Activated naive CD8-positive, alpha-beta T cell treated with anti-CD3 and anti-CD28 coated beads, Interleukin-2, amount 10 ng/mL, durations not matched to agents 7 days and 5 days (primary cell): ENCODE measurements around the gene NACC2. TPM values are rescaled to one million over a fixed set of nuclear protein-coding genes. Genes with fewer than 3 reads are reported as not detected.
A peak's percentile ranks its signal among the peaks of the same experiment; 100 is the strongest.

Experiments used
- ATAC-seq: fragments of 150-1000 bp; cut with Tn5 transposase; one replicate; pipeline ENCODE4 v1.10.0; 2021; ENCODE audit warnings: low read depth, moderate library complexity
- POLR2A ChIA-PET: fragments of 350-600 bp; sonication (Branson Sonifier 250); formaldehyde crosslinking; loops from one replicate; lab custom pipeline; 2021; ENCODE audit warnings: antibody characterized with exemption; lab: Charles Lee
- DNase-seq: peaks from one replicate; pipeline ENCODE4 v3.0.0; 2021
- H3K27ac Mint-ChIP-seq: one replicate; pipeline ENCODE4 v1.8.0; 2022; ENCODE audit warnings: mild to moderate bottlenecking, mixed read lengths
- H3K27me3 Mint-ChIP-seq: one replicate; pipeline ENCODE4 v1.8.0; 2022; ENCODE audit warnings: mild to moderate bottlenecking, moderate library complexity, mixed read lengths
- H3K36me3 Mint-ChIP-seq: one replicate; pipeline ENCODE4 v1.8.0; 2021; ENCODE audit warnings: mild to moderate bottlenecking, mixed read lengths
- H3K4me1 Mint-ChIP-seq: one replicate; pipeline ENCODE4 v1.8.0; 2021; ENCODE audit warnings: mixed read lengths
- H3K4me3 Mint-ChIP-seq: one replicate; pipeline ENCODE4 v1.8.0; 2022; ENCODE audit warnings: mild to moderate bottlenecking, moderate library complexity, mixed read lengths
- H3K9me3 Mint-ChIP-seq: one replicate; pipeline ENCODE4 v1.8.0; 2021; ENCODE audit warnings: mixed read lengths
- total RNA-seq, 2 experiments: library from RNA; stranded (reverse); gene quantifications; one replicate each; pipeline ENCODE4 v1.2.3, GENCODE V29; 2021

The NACC2 gene
- total RNA-seq, 2 experiments from 2014 or later = 10.5 to 11.2 TPM

DNA sequence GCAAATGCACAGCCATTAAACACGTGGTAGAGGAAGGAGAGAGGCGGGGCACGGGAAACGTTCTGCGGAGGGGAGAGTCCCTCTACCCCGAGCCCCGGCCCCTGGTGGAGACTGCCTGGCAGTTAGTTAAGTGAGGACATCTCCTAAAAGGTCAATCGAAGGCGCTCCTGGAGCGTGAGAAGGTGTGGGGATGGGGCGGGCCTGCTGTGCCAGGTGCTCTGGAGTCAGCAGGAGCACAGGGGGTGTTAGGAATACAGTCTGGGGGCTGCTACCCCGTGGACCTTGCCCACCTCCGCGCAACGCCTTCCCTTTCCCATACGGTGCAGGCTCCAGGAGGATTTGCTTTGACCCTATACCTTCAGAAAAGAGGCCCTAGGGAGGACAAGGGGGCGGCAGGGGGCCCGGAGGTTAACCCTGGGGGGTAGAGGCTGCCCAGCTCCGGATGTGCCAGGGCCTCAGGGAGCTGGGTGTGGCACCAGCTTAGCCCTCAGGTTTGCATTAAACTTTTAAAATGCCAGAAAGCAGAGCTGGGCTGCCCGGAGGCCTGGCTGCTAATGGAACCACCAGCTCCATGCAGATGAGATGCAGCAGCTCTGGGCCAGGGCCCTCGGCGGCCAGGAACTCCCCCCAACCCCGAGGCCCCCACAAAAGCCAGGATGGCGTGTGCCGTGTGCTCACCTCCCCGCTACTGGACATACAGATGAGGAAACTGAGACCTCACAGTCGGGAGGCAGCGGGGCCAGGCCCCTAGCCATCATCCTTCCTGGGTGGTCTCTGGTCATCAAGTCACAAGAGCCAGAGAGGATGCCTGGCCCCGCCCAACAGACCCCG lies 39.2 kb downstream of the NACC2 start:
- H3K27me3 Mint-ChIP-seq = peaks cover 6% of the 10 kb centered on the region
- H3K9me3 Mint-ChIP-seq = no peaks in the 10 kb centered on the region
- no peaks in the 10 kb centered on the region for H3K36me3 Mint-ChIP-seq
- H3K27ac Mint-ChIP-seq = no peak overlapping the region
- H3K4me1 Mint-ChIP-seq = peaks cover 6% of the 10 kb centered on the region
- POLR2A ChIA-PET = interaction anchor here (0.6 kb wide), 1 partner anchor 16 kb away, joined by 5 read pairs; no protein-coding TSS in a partner anchor
- DNase-seq (no peak), ATAC-seq (no peak)
- H3K4me3 Mint-ChIP-seq = no peak overlapping the region

DNA sequence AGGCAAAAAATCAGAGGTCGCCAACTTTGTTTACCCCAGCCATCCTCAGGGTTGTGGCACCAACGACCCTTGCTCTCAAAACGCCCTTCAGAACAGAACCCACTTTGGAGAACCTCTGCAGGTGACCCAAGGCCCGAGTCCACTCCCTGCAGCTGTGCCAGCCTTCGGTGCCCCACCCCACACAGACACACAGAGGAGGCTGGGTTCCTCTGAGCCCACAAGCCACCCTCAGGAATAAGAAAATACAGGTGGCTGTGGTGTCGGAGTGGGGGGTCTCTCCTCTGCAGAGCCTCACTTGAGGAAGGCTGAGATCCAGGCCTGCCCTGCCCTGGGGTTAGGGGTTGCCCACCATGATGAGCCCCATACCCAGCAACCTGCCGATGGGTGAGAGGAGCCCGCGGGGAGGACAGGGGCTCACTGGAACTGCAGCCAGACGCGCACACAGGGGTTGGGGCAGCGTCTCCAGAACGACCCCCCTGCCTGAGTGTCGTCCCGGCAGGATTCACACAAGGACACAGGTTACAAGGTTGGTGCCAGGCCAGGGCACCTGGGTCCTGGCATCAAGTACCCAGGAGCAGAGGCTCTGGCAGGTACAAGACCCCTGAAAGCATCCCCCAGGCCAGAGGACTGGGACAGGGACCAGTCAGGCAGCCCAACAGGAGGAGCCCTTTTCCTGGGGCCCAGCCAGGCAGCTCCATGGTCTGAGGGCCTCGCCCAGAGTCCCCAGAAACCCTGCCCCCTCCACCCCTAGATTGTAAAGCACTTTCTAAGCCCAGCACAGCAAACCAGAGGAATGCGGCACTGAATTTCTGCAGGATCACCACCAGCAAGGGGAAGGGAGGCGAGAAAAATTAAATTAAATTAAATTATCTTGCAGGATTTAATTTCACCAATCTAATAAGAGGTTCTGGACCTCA lies 40.0 kb downstream of the NACC2 start:
- no peak for ATAC-seq
- no peaks in the 10 kb centered on the region for H3K36me3 Mint-ChIP-seq

DNA sequence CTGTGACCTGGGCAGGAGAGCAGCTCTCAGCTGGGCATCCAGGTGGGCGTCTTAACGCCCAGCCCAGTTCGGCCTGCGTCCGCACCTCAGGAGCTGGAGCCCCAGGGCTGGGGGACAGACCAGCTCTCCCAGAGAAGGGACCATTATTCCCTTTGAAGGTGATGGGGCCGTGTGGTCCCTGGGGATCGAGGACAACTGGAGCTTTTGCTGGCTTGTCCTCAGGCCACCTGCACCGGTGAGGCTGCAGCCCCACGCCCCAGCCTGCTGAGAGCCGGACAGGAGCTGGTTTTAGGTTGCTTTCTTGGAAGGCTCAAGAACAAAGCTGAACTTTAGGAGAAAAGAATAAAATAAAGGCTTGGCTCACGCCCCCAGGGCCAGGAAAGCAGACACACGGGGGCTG lies 40.9 kb downstream of the NACC2 start:
- POLR2A ChIA-PET = no interaction called here
- ATAC-seq = no peak

More for the DNA sequence above, 40.0 kb downstream of the NACC2 start:
- no peak for DNase-seq
- peaks cover 6% of the 10 kb centered on the region for H3K4me1 Mint-ChIP-seq
- POLR2A ChIA-PET = no interaction called here
- no peak overlapping the region for H3K27ac Mint-ChIP-seq
- no peaks in the 10 kb centered on the region for H3K9me3 Mint-ChIP-seq
- H3K4me3 Mint-ChIP-seq = no peak overlapping the region
- peaks cover 6% of the 10 kb centered on the region for H3K27me3 Mint-ChIP-seq

DNA sequence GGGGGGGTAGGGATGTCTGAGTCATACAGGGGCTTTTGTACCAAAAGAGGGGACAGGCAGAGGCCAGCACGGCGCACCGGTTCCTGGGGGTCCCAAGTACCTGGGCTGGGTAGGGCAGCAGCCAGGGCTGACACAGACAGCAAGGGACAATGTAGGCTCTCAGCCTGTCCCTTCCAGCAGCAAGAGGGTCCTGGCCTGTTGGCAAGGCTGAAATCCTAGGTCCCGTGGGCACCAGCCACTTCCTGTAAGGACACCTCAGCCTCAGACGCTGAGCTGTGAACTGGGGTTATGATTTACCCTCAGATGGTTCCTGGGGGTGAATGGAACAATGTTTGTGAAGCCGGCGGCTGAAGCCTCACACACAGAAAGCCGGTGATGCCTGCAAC lies 41.3 kb downstream of the NACC2 start:
- H3K4me3 Mint-ChIP-seq = no peak overlapping the region
- no peaks in the 10 kb centered on the region for H3K36me3 Mint-ChIP-seq
- H3K4me1 Mint-ChIP-seq = peaks cover 6% of the 10 kb centered on the region
- DNase-seq (no peak), ATAC-seq (no peak)
- no peaks in the 10 kb centered on the region for H3K9me3 Mint-ChIP-seq
- POLR2A ChIA-PET = no interaction called here
- peaks cover 6% of the 10 kb centered on the region for H3K27me3 Mint-ChIP-seq
- H3K27ac Mint-ChIP-seq = no peak overlapping the region

More for the DNA sequence above, 40.9 kb downstream of the NACC2 start:
- no peak overlapping the region for H3K27ac Mint-ChIP-seq
- no peaks in the 10 kb centered on the region for H3K36me3 Mint-ChIP-seq
- H3K27me3 Mint-ChIP-seq = peaks cover 6% of the 10 kb centered on the region
- no peak for DNase-seq
- H3K4me3 Mint-ChIP-seq = no peak overlapping the region
- H3K4me1 Mint-ChIP-seq = peaks cover 6% of the 10 kb centered on the region
- no peaks in the 10 kb centered on the region for H3K9me3 Mint-ChIP-seq

DNA sequence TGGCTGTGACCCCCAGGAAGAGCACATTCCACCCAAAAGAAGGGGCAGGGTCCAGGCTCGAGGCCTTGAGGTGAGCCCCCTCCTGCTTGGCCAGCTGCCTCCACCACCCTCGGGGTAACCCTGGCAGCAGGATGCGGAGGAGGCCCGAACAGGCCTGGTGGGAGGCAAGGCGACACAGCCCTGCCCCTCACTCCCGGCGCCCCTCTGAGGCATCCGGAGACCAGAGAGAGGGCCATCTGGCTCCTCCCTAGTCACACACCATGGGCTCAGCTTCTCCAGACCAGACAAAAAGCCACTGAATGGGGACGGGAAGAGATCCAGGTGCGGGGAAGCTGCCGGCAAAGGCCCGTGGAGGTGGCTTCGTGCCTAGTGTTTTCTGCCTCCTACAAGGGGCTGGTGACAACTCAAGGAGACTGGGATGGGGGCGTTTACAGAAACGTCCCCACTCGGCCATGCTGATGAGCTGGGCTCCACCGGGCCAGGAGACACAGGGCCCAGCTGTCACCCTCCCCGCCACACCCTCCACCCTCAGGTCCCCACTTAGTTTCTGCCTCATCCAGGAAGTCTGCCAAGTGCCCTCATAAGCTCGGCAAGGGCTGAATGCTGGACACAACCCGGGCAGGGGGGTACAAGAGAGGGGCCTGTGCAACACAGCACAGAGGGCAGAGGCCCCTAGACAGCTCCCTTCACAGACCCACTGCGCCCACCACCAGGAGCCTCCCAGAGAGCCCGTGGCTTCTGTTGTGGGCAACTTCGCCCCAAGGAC lies 41.9 kb downstream of the NACC2 start:
- no peak for DNase-seq
- ATAC-seq = no peak
- H3K9me3 Mint-ChIP-seq = no peaks in the 10 kb centered on the region
- H3K36me3 Mint-ChIP-seq = no peaks in the 10 kb centered on the region
- POLR2A ChIA-PET = no interaction called here
- H3K4me3 Mint-ChIP-seq = no peak overlapping the region
- H3K27me3 Mint-ChIP-seq = peaks cover 6% of the 10 kb centered on the region
- peaks cover 6% of the 10 kb centered on the region for H3K4me1 Mint-ChIP-seq
- no peak overlapping the region for H3K27ac Mint-ChIP-seq

DNA sequence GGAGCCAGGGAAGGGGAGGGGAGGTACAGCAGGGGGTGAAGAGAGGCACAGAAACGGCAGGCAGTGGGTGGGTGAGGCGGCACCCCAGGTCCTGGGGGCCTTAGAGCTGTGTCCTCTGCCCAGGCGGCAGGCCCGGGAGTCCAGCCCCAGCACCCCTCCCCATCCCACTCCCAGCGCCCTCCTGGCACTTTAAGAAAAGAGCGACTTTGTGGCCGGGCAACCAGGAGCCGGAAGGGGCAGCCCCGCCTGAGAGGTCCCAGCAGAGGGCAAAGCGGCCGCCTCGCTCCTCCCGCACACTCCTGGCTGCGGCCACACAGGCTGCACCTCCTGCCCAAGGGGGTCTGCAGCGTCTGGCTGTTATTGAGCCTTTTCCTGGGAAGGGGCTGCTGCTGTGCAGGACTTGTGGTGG lies 42.6 kb downstream of the NACC2 start:
- no peaks in the 10 kb centered on the region for H3K9me3 Mint-ChIP-seq
- no peak overlapping the region for H3K4me3 Mint-ChIP-seq
- no peak for DNase-seq
- peaks cover 6% of the 10 kb centered on the region for H3K4me1 Mint-ChIP-seq
- H3K27me3 Mint-ChIP-seq = peaks cover 6% of the 10 kb centered on the region
- POLR2A ChIA-PET = no interaction called here
- ATAC-seq = no peak
- no peak overlapping the region for H3K27ac Mint-ChIP-seq
- no peaks in the 10 kb centered on the region for H3K36me3 Mint-ChIP-seq

DNA sequence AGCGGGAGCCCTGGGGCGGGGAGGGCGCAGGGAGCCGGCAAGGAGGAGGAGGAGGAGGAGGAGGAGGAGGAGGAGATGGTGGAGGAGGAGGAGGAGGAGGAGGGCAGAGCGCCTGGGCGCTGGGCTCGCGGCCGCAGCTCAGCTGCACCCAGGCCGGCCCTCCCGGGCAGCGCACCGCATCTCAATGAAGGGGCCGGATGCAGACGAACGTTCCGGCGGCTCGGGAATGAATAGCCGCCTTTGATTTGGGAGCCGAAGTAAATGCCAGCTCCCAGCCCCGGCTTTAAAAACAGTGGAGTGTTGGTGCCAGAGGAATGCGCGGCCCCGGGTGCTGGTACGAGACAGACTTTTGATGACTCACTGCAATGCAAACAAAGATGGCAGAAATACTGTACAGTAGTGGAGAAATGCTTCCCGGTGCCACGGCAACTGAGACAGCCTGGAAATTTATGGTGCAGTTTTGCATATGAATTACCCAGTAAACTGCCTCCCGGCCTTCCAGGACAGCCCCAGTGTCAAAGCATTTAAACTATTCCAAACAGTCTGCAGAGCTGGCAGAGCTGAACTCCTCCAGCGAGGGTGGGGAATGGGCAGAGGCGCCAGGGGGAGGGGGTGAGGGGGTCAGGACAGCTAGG lies 43.1 kb downstream of the NACC2 start:
- peak; percentile 8 for ATAC-seq
- H3K36me3 Mint-ChIP-seq = no peaks in the 10 kb centered on the region
- no peak overlapping the region for H3K27ac Mint-ChIP-seq
- no peak for DNase-seq
- H3K9me3 Mint-ChIP-seq = no peaks in the 10 kb centered on the region
- no peak overlapping the region for H3K4me3 Mint-ChIP-seq
- H3K4me1 Mint-ChIP-seq = peaks cover 6% of the 10 kb centered on the region
- POLR2A ChIA-PET = no interaction called here
- peaks cover 6% of the 10 kb centered on the region for H3K27me3 Mint-ChIP-seq

DNA sequence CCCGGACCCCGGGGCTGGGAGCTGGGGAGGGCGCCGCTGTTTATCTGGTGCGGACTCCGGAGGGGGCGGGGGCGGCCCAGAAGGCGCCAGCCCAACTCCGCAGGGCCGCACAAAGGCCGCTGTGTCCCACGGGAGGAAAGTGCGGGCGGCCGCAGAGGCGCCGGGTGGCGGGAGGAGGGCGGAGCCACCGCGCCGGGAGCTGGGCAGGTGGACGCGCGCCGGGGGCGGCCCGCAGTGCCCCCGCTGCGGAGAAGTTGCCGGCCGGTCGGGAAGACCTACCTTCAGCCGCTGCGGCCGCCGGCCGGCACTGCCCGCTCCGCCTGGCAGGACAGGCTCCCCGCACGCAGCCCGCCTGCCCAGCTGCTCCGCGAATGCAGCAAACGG lies 43.6 kb downstream of the NACC2 start:
- no peak overlapping the region for H3K27ac Mint-ChIP-seq
- H3K4me3 Mint-ChIP-seq = no peak overlapping the region
- POLR2A ChIA-PET = no interaction called here
- peaks cover 6% of the 10 kb centered on the region for H3K4me1 Mint-ChIP-seq
- peak; percentile 22 for ATAC-seq
- H3K27me3 Mint-ChIP-seq = peaks cover 6% of the 10 kb centered on the region
- H3K36me3 Mint-ChIP-seq = no peaks in the 10 kb centered on the region
- H3K9me3 Mint-ChIP-seq = no peaks in the 10 kb centered on the region
- DNase-seq = no peak

DNA sequence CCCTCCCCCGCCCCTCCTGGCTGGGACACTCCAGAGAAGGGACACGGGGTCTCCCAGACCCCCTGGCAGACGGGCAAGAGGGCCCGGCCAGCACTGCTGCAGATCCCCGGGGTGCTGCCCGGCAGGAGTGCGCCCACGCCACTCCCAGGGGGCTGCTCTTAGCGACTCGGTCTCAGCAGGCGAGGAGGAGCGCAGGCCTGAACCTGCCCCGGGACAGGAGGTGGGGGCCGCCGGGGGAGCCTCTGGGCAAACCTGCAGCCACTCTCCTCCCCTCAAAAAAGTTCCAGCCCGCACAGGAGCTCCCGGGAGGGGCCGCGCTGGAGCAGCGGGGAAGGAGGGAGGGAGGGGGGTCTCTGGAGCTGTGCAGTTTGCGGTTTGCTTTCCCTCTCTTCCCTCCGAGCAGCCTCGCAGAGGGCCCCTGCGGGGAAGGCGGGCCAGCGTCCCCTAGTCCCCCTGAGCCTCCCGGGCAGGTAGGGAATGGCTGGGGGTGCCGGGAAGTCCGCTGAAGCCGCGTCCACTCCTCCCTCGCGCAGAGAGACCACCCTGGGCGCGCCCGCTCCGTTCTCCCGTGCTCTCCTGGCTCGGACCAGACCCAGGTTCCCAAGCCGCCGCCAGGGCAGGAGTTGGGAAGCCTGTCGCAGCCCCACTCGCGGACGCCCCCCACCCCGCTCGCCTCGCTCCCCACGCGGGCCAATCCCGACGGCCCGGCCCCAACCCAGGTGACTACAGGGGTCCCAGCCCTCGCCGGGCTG lies 44.2 kb downstream of the NACC2 start:
- Mint-ChIP-seq H3K36me3 (no peaks in the 10 kb centered on the region), H3K27ac (no peak overlapping the region)
- POLR2A ChIA-PET = no interaction called here

DNA sequence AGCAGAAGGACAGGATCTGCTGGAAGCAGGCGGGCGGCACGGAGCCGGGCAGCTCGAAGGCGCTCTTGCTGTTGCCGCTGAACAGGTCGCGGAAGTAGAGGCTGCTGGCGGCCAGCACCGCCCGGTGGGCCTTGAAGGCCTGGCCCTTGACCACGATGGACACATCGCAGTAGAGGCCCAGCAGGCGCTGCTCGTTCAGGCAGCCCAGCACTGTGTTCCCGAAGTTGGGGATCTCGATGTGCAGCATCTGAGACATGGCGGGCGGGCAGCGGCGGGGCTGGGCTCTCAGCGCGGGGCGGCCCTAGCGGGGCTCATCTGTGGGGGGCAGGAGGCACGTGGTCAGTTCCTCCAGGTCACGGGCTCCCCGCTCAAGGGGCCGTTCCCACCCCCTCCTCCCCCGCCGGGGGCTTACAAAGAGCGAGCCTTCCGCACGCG lies 44.8 kb downstream of the NACC2 start:
- POLR2A ChIA-PET = no interaction called here
- Mint-ChIP-seq H3K36me3 (no peaks in the 10 kb centered on the region), H3K27ac (no peak overlapping the region), H3K4me3 (no peak overlapping the region), H3K27me3 (peaks cover 6% of the 10 kb centered on the region), H3K4me1 (peaks cover 3% of the 10 kb centered on the region), H3K9me3 (no peaks in the 10 kb centered on the region)
- DNase-seq (no peak), ATAC-seq (no peak)

More for the DNA sequence above, 44.2 kb downstream of the NACC2 start:
- ATAC-seq = no peak
- H3K4me3 Mint-ChIP-seq = no peak overlapping the region
- no peaks in the 10 kb centered on the region for H3K9me3 Mint-ChIP-seq
- no peak for DNase-seq
- peaks cover 6% of the 10 kb centered on the region for H3K4me1 Mint-ChIP-seq
- H3K27me3 Mint-ChIP-seq = peaks cover 6% of the 10 kb centered on the region

DNA sequence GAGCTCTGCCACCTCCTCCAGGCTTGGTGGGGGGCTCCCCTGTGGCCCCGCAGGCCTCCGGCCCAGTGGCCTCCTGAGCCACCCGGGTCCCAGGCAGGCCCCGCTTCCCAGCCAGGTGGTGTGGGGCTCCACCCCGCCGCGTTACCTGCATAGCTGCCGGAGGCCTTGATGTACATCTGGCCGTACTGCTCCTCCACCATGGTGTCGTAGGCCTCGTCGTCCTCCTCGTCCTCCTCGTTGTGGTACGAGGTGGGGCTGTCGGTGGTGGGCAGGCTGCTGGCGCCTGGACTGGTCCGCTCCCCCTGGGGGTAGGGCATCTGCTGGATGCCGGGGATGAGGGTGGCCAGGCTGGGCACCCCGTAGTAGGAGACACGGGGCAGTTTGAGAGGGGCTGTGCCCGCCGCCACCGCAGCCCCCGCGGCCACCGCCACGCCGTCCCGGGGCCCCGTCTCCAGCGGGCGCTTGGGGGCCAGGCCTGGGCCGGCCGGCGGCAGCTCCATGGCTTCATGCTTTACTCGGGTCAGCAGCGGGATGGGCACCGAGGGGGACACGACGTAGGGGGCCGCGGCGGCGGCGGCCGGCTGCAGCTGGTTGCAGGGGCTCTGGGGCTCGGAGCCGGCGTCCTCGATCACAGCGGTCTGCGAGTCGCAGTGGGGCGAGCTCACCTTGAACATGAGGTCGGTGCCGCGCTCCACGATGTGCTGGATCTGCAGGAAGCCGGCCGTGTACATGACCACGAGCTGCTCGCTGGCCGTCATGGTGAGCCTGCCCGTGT lies 45.4 kb downstream of the NACC2 start:
- Mint-ChIP-seq H3K4me1 (peaks cover 3% of the 10 kb centered on the region), H3K4me3 (no peak overlapping the region), H3K36me3 (no peaks in the 10 kb centered on the region), H3K9me3 (no peaks in the 10 kb centered on the region), H3K27me3 (peaks cover 6% of the 10 kb centered on the region), H3K27ac (no peak overlapping the region)
- DNase-seq (no peak), ATAC-seq (no peak)
- POLR2A ChIA-PET = no interaction called here
